Neural cell (in vitro differentiated cells): ENCODE data around the gene SHC2. TPM values are rescaled to one million over a fixed set of nuclear protein-coding genes. Genes with fewer than 3 reads are reported as not detected.

Experiments
- H2AFZ ChIP-seq: fragments of 200-600, 300-800 bp; sonication (generic), shearing (Covaris generic); 2 replicates; pipeline ENCODE4 v1.6.0; 2014; ENCODE audit warnings: low read depth, mild to moderate bottlenecking, antibody characterized with exemption, low read length, moderate library complexity
- H3F3A ChIP-seq: fragments of 200-600 bp; shearing (Covaris generic); 2 replicates; pipeline ENCODE4 v1.6.1; 2016; ENCODE audit warnings: mild to moderate bottlenecking, moderate library complexity, mixed read lengths, antibody characterized with exemption, low read length; ENCODE audit not compliant: insufficient read depth, poor library complexity, severe bottlenecking
- H3K27ac ChIP-seq: fragments of 200-600, 300-800 bp; sonication (generic), shearing (Covaris generic); 2 replicates; pipeline ENCODE4 v1.5.1; 2014; ENCODE audit warnings: mild to moderate bottlenecking, low read length, moderate library complexity
- H3K27me3 ChIP-seq: fragments of 300-800, 200-600 bp; sonication (generic), shearing (Covaris generic); 2 replicates; pipeline ENCODE4 v1.6.0; 2014; ENCODE audit warnings: mild to moderate bottlenecking, low read depth, low read length, moderate library complexity; ENCODE audit not compliant: insufficient read depth
- H3K36me3 ChIP-seq: fragments of 300-800, 200-600 bp; sonication (generic), shearing (Covaris generic); 2 replicates; pipeline ENCODE4 v1.5.1; 2014; ENCODE audit warnings: mild to moderate bottlenecking, antibody characterized with exemption, low read length, moderate library complexity; ENCODE audit not compliant: insufficient read depth
- H3K4me2 ChIP-seq: fragments of 300-800, 200-600 bp; sonication (generic), shearing (Covaris generic); 2 replicates; pipeline ENCODE4 v1.6.0; 2014; ENCODE audit warnings: mild to moderate bottlenecking, low read length
- H3K4me3 ChIP-seq: fragments of 300-800, 200-600 bp; sonication (generic), shearing (Covaris generic); 2 replicates; pipeline ENCODE4 v1.5.1; 2014; ENCODE audit warnings: mild to moderate bottlenecking, low read length, moderate library complexity
- H3K79me2 ChIP-seq: fragments of 200-600 bp; shearing (Covaris generic); replicated peaks from 2 replicates; pipeline ENCODE4 v1.6.0; 2014; ENCODE audit warnings: mild to moderate bottlenecking, low read length, moderate library complexity; ENCODE audit not compliant: insufficient read depth
- H3K9ac ChIP-seq: fragments of 300-800, 200-600 bp; sonication (generic), shearing (Covaris generic); 2 replicates; pipeline ENCODE4 v1.6.1; 2016; ENCODE audit warnings: mild to moderate bottlenecking, low read length, mixed read lengths
- H3K9me2 ChIP-seq: fragments of 200-600 bp; shearing (Covaris generic); 2 replicates; pipeline ENCODE4 v1.6.1; 2016; ENCODE audit warnings: mild to moderate bottlenecking, low read length, mixed read lengths; ENCODE audit not compliant: insufficient read depth
- H3K9me3 ChIP-seq: fragments of 200-600, 300-800 bp; sonication (generic), shearing (Covaris generic); 2 replicates; pipeline ENCODE4 v1.6.1; 2016; ENCODE audit warnings: mild to moderate bottlenecking, mixed run types, low read length, moderate library complexity, mixed read lengths
- H4K20me1 ChIP-seq: fragments of 200-600 bp; shearing (Covaris generic); 2 replicates; pipeline ENCODE4 v1.6.1; 2016; ENCODE audit warnings: mild to moderate bottlenecking, mixed run types; ENCODE audit not compliant: insufficient read depth
- EP300 ChIP-seq: fragments of 450-650 bp; conservative IDR thresholded peaks from 2 replicates; pipeline ENCODE4 v1.6.1; 2014; ENCODE audit warnings: antibody characterized with exemption, mild to moderate bottlenecking, moderate library complexity; ENCODE audit not compliant: poor library complexity, severe bottlenecking
- EZH2 ChIP-seq: fragments of 200-600, 300-800 bp; shearing (Covaris generic), sonication (generic); IDR thresholded peaks from 2 replicates; pipeline ENCODE4 v1.6.1; 2014; ENCODE audit warnings: antibody characterized with exemption, low read length, borderline replicate concordance, mild to moderate bottlenecking; ENCODE audit not compliant: insufficient read depth, poor library complexity, severe bottlenecking
- MXI1 ChIP-seq: fragments of 450-650 bp; conservative IDR thresholded peaks from 2 replicates; pipeline ENCODE4 v1.6.1; 2014; ENCODE audit warnings: antibody characterized with exemption, mild to moderate bottlenecking; ENCODE audit not compliant: poor library complexity, severe bottlenecking
- POLR2AphosphoS5 ChIP-seq: IDR thresholded peaks from 2 replicates; pipeline ENCODE4 v1.6.1; 2012
- RAD21 ChIP-seq: fragments of 450-650 bp; conservative IDR thresholded peaks from 2 replicates; pipeline ENCODE4 v1.6.1; 2014; ENCODE audit warnings: antibody characterized with exemption, mild to moderate bottlenecking, moderate library complexity
- SMC3 ChIP-seq: fragments of 450-650 bp; conservative IDR thresholded peaks from 2 replicates; pipeline ENCODE4 v1.6.1; 2014; ENCODE audit warnings: antibody characterized with exemption, mild to moderate bottlenecking, moderate library complexity; ENCODE audit not compliant: poor library complexity
- TAF1 ChIP-seq: IDR thresholded peaks from 2 replicates; pipeline ENCODE4 v1.6.1; 2012; ENCODE audit warnings: low read depth
- polyA plus RNA-seq: library from polyadenylated mRNA; depleted of rRNA; stranded (reverse); fragments of >200 nt; gene quantifications from 2 replicates; pipeline ENCODE4 v1.2.3, GENCODE V29; 2014
- TF ChIP-seq, protein P1 (sequence below): fragments of 450-650 bp; IDR thresholded peaks from 2 replicates; pipeline ENCODE4 v1.5.1; 2014; ENCODE audit warnings: antibody characterized with exemption, mild to moderate bottlenecking, moderate library complexity; ENCODE audit not compliant: poor library complexity, severe bottlenecking
- TF ChIP-seq, protein P2 (sequence below): IDR thresholded peaks from 2 replicates; pipeline ENCODE4 v1.6.1; 2012; ENCODE audit warnings: borderline replicate concordance

Gene SHC2
- polyA plus RNA-seq, 1 donor from 2014 or later = 75.8 TPM

DNA sequence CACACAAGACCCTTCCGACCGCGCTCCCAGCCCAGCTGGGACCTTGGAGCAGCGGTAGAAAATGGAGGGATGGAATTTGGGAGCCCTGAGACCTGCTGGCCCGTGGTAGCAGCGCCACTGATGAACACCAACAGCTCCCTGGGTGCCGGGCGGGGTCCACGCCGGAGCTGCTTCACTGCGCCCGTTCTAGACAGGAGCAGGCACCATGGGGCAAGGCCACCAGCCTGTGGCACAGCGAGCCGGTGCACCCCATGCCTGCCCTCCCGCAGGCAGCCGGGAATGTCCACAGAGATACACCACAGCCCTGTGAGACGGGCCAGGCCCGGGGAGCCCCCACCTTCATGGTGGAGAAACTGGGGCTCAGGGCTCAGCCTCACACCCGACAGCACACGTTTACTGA is 9.9 kb upstream of the SHC2 start:
- no peaks in the 10 kb centered on the region for H3K79me2 ChIP-seq
- no peak for TF ChIP-seq TAF1
- no peak for TF ChIP-seq POLR2AphosphoS5
- TF ChIP-seq RAD21 = no peak
- TF ChIP-seq, protein P1, sequence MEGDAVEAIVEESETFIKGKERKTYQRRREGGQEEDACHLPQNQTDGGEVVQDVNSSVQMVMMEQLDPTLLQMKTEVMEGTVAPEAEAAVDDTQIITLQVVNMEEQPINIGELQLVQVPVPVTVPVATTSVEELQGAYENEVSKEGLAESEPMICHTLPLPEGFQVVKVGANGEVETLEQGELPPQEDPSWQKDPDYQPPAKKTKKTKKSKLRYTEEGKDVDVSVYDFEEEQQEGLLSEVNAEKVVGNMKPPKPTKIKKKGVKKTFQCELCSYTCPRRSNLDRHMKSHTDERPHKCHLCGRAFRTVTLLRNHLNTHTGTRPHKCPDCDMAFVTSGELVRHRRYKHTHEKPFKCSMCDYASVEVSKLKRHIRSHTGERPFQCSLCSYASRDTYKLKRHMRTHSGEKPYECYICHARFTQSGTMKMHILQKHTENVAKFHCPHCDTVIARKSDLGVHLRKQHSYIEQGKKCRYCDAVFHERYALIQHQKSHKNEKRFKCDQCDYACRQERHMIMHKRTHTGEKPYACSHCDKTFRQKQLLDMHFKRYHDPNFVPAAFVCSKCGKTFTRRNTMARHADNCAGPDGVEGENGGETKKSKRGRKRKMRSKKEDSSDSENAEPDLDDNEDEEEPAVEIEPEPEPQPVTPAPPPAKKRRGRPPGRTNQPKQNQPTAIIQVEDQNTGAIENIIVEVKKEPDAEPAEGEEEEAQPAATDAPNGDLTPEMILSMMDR = no peak
- no peak for TF ChIP-seq SMC3
- no peak for TF ChIP-seq MXI1
- no peak for TF ChIP-seq EZH2
- no peak for TF ChIP-seq EP300
- TF ChIP-seq, protein P2, sequence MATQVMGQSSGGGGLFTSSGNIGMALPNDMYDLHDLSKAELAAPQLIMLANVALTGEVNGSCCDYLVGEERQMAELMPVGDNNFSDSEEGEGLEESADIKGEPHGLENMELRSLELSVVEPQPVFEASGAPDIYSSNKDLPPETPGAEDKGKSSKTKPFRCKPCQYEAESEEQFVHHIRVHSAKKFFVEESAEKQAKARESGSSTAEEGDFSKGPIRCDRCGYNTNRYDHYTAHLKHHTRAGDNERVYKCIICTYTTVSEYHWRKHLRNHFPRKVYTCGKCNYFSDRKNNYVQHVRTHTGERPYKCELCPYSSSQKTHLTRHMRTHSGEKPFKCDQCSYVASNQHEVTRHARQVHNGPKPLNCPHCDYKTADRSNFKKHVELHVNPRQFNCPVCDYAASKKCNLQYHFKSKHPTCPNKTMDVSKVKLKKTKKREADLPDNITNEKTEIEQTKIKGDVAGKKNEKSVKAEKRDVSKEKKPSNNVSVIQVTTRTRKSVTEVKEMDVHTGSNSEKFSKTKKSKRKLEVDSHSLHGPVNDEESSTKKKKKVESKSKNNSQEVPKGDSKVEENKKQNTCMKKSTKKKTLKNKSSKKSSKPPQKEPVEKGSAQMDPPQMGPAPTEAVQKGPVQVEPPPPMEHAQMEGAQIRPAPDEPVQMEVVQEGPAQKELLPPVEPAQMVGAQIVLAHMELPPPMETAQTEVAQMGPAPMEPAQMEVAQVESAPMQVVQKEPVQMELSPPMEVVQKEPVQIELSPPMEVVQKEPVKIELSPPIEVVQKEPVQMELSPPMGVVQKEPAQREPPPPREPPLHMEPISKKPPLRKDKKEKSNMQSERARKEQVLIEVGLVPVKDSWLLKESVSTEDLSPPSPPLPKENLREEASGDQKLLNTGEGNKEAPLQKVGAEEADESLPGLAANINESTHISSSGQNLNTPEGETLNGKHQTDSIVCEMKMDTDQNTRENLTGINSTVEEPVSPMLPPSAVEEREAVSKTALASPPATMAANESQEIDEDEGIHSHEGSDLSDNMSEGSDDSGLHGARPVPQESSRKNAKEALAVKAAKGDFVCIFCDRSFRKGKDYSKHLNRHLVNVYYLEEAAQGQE = no peak
- H3K9me2 ChIP-seq = no peaks in the 10 kb centered on the region
- no peak overlapping the region for H3K4me3 ChIP-seq
- no peak overlapping the region for H3K9ac ChIP-seq
- no peak overlapping the region for H3K4me2 ChIP-seq
- H3K9me3 ChIP-seq = no peaks in the 10 kb centered on the region
- H3F3A ChIP-seq = no peaks in the 10 kb centered on the region
- H3K27ac ChIP-seq = no peak overlapping the region
- no peak overlapping the region for H2AFZ ChIP-seq
- no peaks in the 10 kb centered on the region for H3K27me3 ChIP-seq
- no peaks in the 10 kb centered on the region for H4K20me1 ChIP-seq
- H3K36me3 ChIP-seq = no peaks in the 10 kb centered on the region

DNA sequence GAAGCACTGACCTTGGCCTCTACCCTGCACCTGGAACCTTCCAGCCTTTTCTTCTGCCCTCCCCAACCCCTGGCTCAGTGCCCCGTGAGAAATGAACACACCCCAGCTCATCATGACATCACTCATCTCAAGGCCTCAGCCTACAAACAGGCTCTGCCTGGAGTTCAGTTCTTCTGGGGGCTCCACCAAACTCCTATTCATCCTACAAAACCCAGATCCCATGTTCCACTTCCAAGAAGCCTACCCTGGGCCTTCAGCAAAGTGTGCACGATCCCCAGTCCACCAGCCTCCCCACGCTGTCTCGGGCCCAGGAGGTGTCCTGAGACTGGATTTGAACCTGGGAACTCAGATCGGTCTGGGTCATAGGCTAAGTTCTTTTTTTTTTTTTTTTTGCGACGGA is 9.0 kb upstream of the SHC2 start:
- no peaks in the 10 kb centered on the region for H3K9me2 ChIP-seq

More for the DNA sequence above, 9.0 kb upstream of the SHC2 start:
- no peaks in the 10 kb centered on the region for H3K27me3 ChIP-seq
- H3K79me2 ChIP-seq = no peaks in the 10 kb centered on the region
- TF ChIP-seq EZH2 (no peak), MXI1 (no peak), EP300 (no peak), RAD21 (no peak)
- no peaks in the 10 kb centered on the region for H3K9me3 ChIP-seq
- H2AFZ ChIP-seq = no peak overlapping the region
- H3K9ac ChIP-seq = no peak overlapping the region
- H4K20me1 ChIP-seq = no peaks in the 10 kb centered on the region
- no peaks in the 10 kb centered on the region for H3F3A ChIP-seq
- H3K4me2 ChIP-seq = no peak overlapping the region
- no peak overlapping the region for H3K4me3 ChIP-seq
- no peak overlapping the region for H3K27ac ChIP-seq
- no peaks in the 10 kb centered on the region for H3K36me3 ChIP-seq
